Tongue (tissue), 2 donors: ENCODE measurements around the gene NEURL1B. TPM values are rescaled to one million over a fixed set of nuclear protein-coding genes. Genes with fewer than 3 reads are reported as not detected.
"Not testable (repeated sequence)": the region's sequence is repeated elsewhere in the genome, so short reads cannot be mapped to it uniquely, and the experiment has no call there.

Experiments used
- DNase-seq: peaks from one replicate; pipeline ENCODE4 v3.0.0-alpha.2; 2015
- total RNA-seq: library from RNA; depleted of rRNA; stranded (reverse); fragments of >200 nt; gene quantifications from one replicate; pipeline ENCODE4 v1.2.3, GENCODE V29; 2014

NEURL1B gene
- total RNA-seq, 1 donor from 2014 or later, result 46.1 TPM

DNA sequence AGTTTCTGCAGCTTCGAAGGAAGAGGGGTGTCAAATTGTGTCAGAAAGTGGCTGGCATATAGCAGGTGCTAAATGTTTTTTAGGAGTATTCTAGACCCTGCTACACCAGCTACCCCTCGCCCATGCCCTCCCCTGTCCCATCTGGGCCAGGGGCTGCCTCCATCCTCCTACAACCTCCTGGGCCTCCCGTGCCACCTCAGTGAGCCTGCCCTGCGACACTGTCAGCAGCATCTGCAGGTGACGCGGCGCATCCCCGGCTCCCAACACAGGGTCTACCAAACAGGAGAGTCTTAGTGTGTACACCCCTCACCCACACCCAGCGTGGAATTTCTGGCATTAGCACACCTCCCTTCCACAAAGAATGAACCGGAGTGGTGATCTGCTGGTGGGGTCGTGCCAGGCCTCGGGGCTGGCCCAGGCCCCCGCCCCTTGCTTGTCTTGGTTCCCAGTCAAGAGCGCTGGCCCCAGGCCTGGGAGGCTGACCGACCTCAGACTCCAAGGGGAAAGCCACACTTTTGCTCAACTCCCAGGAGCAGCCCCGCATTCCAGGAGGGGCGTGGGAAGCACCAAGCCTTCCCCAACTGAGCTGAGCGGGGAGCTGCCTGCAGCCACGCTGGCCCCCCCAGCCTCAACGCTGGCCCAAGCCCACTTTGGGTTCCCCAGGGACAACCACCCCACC is 55.2 kb downstream of the NEURL1B start:
- DNase-seq, result no peak

GRCh38 chr5:172697123-172698121 is 56.4 kb downstream of the NEURL1B start:
- DNase-seq, result peak; percentile 95

GRCh38 chr5:172699423-172699822 is 58.4 kb downstream of the NEURL1B start:
- no peak for DNase-seq

- no peak for DNase-seq
Measured at GRCh38 chr5:172699999-172700364, 58.9 kb downstream of the NEURL1B start.

- DNase-seq, result peak; percentile 89
Measured at GRCh38 chr5:172700365-172701290, 59.6 kb downstream of the NEURL1B start.

GRCh38 chr5:172701291-172701656 is 60.2 kb downstream of the NEURL1B start:
- no peak for DNase-seq

GRCh38 chr5:172703952-172704351 is 62.9 kb downstream of the NEURL1B start:
- DNase-seq, result no peak

DNA sequence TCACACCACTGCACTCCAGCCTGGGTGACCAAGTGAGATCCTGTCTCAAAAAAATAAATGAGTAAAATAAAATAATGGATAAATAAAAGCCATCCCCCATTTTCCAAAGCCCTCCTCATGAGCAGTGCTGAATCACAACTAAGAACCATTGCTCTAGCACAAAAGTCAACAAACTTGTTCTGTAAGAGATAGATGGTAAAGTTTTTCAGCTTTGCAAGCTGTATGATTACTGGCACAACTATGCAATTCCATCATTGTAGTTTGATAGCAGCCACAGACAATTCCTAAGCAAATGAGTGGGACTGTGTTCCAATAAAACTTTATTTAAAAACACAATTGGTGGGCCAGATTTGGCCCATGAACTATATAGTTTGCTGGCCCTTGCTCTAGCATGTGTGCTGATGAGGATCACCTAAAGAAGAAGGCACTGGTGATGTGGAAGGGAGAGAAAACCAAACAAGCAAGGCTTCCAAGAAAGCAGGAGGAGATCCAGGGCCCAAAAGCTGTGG is 64.6 kb downstream of the NEURL1B start:
- DNase-seq, result no peak

- no peak for DNase-seq
Measured at GRCh38 chr5:172706796-172707195, 65.7 kb downstream of the NEURL1B start.

GRCh38 chr5:172707285-172708182 is 66.5 kb downstream of the NEURL1B start:
- DNase-seq, result peak; percentile 70

DNA sequence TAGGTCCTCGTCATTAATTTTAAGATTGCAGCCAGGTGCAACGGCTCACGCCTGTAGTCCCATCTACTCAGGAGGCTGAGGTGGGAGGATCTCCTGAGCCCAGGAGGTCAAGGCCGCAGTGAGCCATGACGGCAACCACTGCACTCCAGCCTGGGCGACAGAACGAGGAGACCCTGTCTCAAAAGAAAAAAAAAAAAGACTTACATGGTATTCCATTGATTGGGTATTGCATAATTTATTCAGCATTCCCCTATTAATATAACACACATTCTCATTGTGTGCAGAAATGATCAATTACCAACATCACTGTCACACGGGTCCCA is 67.1 kb downstream of the NEURL1B start:
- DNase-seq, result no peak

- DNase-seq, result no peak
Measured at GRCh38 chr5:172710676-172711075, 69.6 kb downstream of the NEURL1B start.

DNA sequence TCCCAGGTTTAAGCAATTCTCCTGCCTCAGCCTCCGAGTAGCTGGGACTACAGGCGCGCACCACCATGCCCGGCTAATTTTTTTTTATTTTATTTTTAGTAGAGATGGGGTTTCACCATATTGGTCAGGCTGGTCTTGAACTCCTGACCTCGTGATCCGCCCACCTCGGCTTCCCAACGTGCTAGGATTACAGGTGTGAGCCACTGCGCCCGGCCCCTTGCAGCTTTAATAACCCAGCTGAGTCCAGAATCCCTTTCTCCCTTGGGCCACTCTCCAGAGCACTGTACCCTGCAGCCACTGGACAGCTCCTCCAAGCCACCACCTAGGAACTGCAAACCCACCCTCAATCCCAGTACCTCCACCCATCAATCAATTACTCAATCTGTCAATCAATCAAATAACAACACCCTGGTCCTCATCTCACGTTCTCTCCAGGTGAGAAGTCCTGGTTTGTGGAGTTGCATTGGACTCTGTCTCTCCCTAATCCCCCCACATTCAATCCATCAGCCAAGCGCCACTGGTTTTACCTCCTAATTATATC is 70.3 kb downstream of the NEURL1B start:
- not testable (repeated sequence) for DNase-seq

- no peak for DNase-seq
Measured at GRCh38 chr5:172712610-172713009, 71.5 kb downstream of the NEURL1B start.

- peak; percentile 75 for DNase-seq
Measured at GRCh38 chr5:172713113-172713808, 72.2 kb downstream of the NEURL1B start.

- no peak for DNase-seq
Measured at GRCh38 chr5:172713809-172714490, 72.9 kb downstream of the NEURL1B start.

DNA sequence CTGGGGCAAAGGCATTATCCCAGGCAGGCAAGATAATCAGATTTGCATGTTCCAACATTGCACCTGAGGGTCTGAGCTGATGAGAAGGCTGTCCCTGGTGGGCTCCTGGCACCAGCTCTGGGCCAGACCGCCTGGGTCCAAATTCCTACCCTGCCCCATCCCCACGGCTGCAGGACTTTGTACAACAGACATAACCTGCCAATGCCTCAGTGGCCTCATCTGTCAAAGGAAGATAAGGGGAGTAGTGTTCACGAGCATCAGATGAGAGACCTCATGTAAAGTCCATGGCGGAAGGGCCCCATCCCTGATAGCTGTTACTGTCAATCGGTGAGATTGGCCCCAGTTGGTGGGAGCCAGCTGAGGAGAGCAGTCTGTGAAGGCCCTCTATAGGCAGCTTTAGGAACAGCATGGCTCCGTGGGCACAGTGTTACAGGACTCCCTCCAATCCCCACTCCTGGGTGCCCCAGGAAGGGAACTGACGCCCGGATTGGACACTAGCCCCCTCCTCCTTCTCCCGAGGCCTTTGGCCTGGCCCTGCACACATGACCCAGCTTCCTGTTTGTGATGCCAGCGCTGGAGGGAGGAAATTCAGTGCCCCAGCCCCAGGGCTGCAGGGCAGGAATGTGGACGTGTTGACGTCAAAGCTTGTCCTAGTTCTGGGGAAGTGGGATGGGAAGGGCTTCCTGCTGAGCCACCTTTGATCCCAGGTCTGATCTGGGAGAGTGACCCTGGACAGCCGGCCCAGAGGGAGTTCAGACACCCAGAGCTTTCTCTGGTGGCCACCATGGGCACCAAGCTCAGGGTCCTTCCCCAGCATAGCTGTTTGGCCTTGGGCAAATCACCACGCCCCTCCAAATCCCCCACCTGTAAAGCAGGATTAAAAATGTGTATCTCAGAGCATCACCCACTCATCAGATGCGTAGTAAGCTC is 73.7 kb downstream of the NEURL1B start:
- DNase-seq, result peak; percentile 83

DNA sequence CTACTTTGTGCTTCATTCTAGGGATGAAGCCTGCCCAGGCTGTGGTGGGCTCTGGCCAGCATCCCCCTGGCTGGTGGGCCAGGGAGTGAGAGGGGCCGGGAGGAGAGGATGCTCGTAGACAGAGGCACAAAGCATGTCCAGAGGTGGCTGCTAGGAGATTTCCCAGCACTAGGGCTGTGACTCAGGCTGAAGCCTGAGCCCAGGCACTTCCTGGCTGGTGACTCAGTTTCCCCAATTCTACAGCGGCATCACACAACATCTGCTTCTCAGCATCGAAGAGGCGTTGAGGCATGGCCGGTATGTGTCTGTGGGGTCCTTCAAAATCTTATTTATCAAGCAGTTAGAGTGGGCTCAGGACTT is 74.3 kb downstream of the NEURL1B start:
- DNase-seq, result no peak
